IPS-NIHi7 (cell line): ENCODE measurements around the gene RAB31.

Experiments used
- DNase-seq: peaks from one replicate; pipeline ENCODE4 v3.0.0; 2012; ENCODE audit warnings: mixed read lengths; ENCODE audit errors: extremely low spot score

The RAB31 gene

GRCh38 chr18:9737472-9738121 is 29.5 kb downstream of the RAB31 start:
- DNase-seq = no peak

GRCh38 chr18:9738266-9738969 is 30.3 kb downstream of the RAB31 start:
- DNase-seq = no peak

- DNase-seq = no peak
Observed at GRCh38 chr18:9739516-9739915, 31.4 kb downstream of the RAB31 start.

GRCh38 chr18:9740071-9740470 is 32.0 kb downstream of the RAB31 start:
- no peak for DNase-seq

GRCh38 chr18:9741406-9741792 is 33.3 kb downstream of the RAB31 start:
- no peak for DNase-seq

- DNase-seq = peak; percentile 60
Observed at GRCh38 chr18:9741793-9742523, 33.9 kb downstream of the RAB31 start.

- DNase-seq = no peak
Observed at GRCh38 chr18:9742524-9743131, 34.5 kb downstream of the RAB31 start.

- DNase-seq = peak; percentile 76
Observed at GRCh38 chr18:9743200-9744016, 35.3 kb downstream of the RAB31 start.

- DNase-seq = no peak
Observed at GRCh38 chr18:9746958-9747357, 38.9 kb downstream of the RAB31 start.

- DNase-seq = no peak
Observed at GRCh38 chr18:9749611-9750010, 41.5 kb downstream of the RAB31 start.

- DNase-seq = no peak
Observed at GRCh38 chr18:9750112-9750511, 42.0 kb downstream of the RAB31 start.

- no peak for DNase-seq
Observed at GRCh38 chr18:9750606-9751304, 42.7 kb downstream of the RAB31 start.

- no peak for DNase-seq
Observed at GRCh38 chr18:9751371-9752031, 43.4 kb downstream of the RAB31 start.

GRCh38 chr18:9753846-9754245 is 45.7 kb downstream of the RAB31 start:
- DNase-seq = no peak

GRCh38 chr18:9755110-9755509 is 47.0 kb downstream of the RAB31 start:
- DNase-seq = no peak

- DNase-seq = no peak
Observed at GRCh38 chr18:9755615-9756014, 47.5 kb downstream of the RAB31 start.

GRCh38 chr18:9756271-9756932 is 48.3 kb downstream of the RAB31 start:
- DNase-seq = no peak

GRCh38 chr18:9756933-9757470 is 48.9 kb downstream of the RAB31 start:
- no peak for DNase-seq

GRCh38 chr18:9757827-9758621 is 49.9 kb downstream of the RAB31 start:
- no peak for DNase-seq
